Measurements from ENCODE around the gene MUC6. TPM values are rescaled to one million over a fixed set of nuclear protein-coding genes. Genes with fewer than 3 reads are reported as not detected.

The MUC6 gene
- total RNA-seq, 4 donors from 2014 or later: 0.43 to 3.5 TPM; not detected in 2

DNA sequence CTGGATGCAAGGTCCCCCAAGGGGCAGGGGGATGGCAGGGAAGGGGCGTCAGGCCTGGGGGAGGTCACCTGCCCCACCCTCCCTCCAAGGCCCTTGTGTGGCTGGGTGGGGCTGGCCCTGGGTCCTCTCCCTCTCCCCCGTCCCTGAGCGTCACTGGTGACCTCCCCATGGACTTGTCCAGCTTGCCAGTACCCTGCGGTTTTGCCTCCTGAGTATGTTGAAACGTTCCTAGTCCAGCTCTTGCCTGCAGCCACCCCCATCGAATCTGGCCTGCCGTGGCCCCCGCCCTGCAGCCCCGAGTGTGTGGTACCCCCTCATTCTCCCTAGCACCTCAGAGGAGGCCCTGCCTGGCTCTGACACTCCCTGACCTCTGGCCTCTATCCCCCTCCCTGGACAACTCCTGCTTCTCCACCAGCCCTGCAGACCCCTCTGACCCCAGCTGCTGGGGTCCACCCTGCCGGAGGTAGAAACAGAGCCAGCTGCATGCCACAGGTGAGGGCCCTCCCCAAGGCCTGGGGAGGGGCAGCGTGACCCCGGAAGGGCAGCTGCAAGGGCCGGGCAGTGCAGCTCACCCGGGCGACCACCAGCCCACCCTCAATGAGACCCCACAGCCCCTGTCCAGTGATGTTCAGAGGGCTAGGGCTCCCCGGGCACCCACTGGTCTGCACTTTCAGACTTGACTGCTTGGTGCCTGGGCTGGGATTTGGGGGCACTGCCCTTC lies 4.1 kb upstream of the MUC6 start:
- Histone ChIP-seq H3K4me1 (no peaks in the 10 kb centered on the region), H3K9me3 (no peaks in the 10 kb centered on the region), H3K27ac (no peak overlapping the region), H3K4me3 (no peak overlapping the region), H3K36me3 (no peaks in the 10 kb centered on the region), H3K27me3 (peaks cover 0 to 9% of the 10 kb centered on the region in 2 donors)
- TF ChIP-seq, protein P1, sequence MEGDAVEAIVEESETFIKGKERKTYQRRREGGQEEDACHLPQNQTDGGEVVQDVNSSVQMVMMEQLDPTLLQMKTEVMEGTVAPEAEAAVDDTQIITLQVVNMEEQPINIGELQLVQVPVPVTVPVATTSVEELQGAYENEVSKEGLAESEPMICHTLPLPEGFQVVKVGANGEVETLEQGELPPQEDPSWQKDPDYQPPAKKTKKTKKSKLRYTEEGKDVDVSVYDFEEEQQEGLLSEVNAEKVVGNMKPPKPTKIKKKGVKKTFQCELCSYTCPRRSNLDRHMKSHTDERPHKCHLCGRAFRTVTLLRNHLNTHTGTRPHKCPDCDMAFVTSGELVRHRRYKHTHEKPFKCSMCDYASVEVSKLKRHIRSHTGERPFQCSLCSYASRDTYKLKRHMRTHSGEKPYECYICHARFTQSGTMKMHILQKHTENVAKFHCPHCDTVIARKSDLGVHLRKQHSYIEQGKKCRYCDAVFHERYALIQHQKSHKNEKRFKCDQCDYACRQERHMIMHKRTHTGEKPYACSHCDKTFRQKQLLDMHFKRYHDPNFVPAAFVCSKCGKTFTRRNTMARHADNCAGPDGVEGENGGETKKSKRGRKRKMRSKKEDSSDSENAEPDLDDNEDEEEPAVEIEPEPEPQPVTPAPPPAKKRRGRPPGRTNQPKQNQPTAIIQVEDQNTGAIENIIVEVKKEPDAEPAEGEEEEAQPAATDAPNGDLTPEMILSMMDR (IDR thresholded peaks at IDR 0.05): no peak
- TF ChIP-seq POLR2A (IDR thresholded peaks at IDR 0.05): no peak
- intact Hi-C loops (cut with DNase I; ENCODE audit: low total_unique reads): no loop called here
- DNase-seq: no peak

DNA sequence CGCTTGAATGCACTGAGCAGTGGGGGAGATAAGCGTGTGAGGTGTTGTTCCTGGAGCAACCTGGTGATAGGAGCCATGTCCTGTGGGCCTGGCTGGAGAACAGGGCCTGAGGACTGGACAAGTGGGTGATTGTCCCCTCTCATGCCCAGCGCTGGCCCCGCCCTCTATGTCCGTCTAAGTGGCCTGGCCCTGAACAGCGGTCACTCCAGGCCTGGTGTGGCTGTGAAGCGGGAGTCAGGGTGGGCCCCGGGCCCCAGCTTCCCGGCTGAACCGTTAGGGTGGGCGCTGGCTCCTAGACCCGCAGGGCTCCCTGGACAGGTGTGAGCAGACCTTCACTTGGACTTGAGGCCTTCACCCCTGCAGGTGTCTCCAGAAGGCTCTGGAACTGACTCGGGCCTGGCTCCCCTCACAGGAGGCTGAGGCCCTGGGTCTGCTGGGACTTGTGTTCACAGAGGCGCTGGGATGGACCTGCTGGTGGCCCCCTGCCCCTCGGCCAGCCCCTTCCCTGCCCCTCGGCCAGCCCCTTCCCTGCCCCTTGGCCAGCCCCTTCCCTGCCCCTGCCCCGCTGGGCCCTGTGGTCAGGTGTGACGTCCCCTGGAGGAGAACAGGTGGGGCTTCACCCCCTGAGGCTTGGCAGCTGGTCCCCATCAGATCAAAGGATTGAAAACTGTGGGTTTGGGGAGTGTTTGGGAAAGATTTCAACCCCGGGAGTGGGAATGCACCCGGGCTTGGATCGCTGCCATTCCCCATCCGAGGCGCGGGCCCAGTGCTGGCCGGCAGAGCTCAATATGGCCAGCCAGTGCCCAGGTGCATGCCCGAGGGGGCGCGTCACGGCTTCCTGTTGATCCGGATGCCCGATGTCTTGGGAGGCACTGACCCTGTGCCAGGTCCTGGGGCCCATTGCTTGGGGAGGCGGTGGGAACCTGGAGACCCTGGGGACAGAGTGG lies 3.2 kb upstream of the MUC6 start:
- no peak for DNase-seq
- no peaks in the 10 kb centered on the region for H3K4me1 ChIP-seq
- no peak for TF ChIP-seq POLR2A (IDR thresholded peaks at IDR 0.05)
- TF ChIP-seq, protein P1 (IDR thresholded peaks at IDR 0.05): no peak
- no peaks in the 10 kb centered on the region for H3K36me3 ChIP-seq
- H3K9me3 ChIP-seq: no peaks in the 10 kb centered on the region
- no peak overlapping the region for H3K27ac ChIP-seq
- peaks cover 0 to 9% of the 10 kb centered on the region in 2 donors for H3K27me3 ChIP-seq
- no peak overlapping the region for H3K4me3 ChIP-seq
- intact Hi-C loops (cut with DNase I; ENCODE audit: low total_unique reads): no loop called here

DNA sequence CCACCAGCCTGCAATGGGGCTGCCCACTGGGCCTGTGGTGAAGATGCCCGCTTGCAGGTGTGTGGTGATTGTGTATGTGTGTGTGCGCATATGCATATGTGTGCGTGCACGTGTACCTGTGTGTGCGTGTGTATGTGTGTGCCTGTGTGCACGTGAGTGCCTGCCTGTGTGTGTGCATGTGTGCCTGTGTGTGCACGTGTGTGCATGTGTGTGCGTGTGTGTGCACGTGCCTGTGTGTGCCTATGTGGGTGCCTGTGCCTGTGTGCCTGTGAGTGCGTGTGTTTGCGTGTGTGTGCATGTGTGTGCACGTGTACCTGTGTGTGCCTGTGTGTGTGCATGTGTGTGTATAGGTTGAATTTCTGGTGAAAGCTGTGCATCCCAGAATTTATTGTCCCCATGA lies 2.4 kb upstream of the MUC6 start:
- Histone ChIP-seq H3K27ac (no peak overlapping the region), H3K36me3 (no peaks in the 10 kb centered on the region), H3K27me3 (peaks cover 0 to 9% of the 10 kb centered on the region in 2 donors), H3K9me3 (no peaks in the 10 kb centered on the region), H3K4me3 (no peak overlapping the region), H3K4me1 (no peaks in the 10 kb centered on the region)
- intact Hi-C loops (cut with DNase I; ENCODE audit: low total_unique reads): no loop called here
- DNase-seq: no peak
- TF ChIP-seq POLR2A (IDR thresholded peaks at IDR 0.05): no peak
- TF ChIP-seq, protein P1 (IDR thresholded peaks at IDR 0.05): no peak

DNA sequence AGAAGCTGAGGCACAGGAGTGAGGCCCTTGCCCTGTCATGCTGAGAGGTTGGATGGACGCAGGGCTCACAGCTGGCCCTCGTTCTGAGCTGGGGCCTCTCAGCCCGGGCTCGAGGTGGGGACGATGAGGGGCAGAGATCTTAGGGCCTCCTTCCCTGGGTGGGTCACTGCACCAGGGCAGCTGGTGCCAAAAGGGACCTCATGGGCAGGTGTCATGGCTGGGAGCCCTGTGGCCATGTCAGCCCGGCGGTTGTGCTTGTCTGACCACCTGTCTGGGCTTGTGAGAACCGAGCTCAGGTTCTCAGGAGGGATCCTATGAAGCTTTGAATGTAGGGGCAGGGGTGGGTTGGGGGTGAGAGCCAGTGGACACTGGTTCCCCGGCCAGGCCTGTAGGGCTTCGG lies 1.8 kb upstream of the MUC6 start:
- no peak for TF ChIP-seq POLR2A (IDR thresholded peaks at IDR 0.05)
- intact Hi-C loops (cut with DNase I; ENCODE audit: low total_unique reads): no loop called here
- Histone ChIP-seq H3K27me3 (peaks cover 0 to 9% of the 10 kb centered on the region in 2 donors), H3K4me1 (no peaks in the 10 kb centered on the region), H3K27ac (no peak overlapping the region), H3K36me3 (no peaks in the 10 kb centered on the region), H3K9me3 (no peaks in the 10 kb centered on the region), H3K4me3 (no peak overlapping the region)
- no peak for DNase-seq

DNA sequence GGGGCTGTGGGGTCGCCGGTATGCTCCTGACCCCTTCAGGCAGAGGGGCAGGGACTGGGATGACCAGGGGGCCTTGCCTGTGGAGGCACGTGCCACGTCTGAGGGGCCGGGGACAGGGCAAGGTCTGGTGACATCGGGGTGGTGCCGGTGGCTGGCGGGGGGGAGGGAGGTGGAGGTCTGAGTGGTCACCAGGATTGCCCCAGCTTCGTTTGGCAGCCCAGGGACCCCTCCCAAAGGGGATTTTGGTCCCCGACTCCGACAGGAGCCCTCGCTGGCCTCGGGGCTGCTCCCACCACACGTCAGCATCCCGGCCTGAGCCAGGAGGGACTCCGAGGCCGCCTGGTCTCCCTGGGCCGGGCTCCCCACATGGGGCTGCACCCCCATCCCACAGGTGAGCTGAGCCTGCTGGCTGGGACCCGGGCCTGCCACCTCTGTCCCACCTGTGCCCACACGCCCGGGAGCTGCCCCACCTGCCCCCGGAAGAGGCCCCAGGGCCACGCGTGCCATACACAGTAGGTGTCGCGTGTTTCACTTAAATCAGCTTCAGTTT lies 1.1 kb upstream of the MUC6 start:
- H3K27me3 ChIP-seq: peaks cover 0 to 9% of the 10 kb centered on the region in 2 donors
- TF ChIP-seq, protein P1 (IDR thresholded peaks at IDR 0.05): no peak
- no peak for TF ChIP-seq POLR2A (IDR thresholded peaks at IDR 0.05)

More for the DNA sequence above, 1.1 kb upstream of the MUC6 start:
- Histone ChIP-seq H3K27ac (no peak overlapping the region), H3K4me1 (no peaks in the 10 kb centered on the region), H3K36me3 (no peaks in the 10 kb centered on the region), H3K9me3 (no peaks in the 10 kb centered on the region), H3K4me3 (no peak overlapping the region)
- no peak for DNase-seq
- intact Hi-C loops (cut with DNase I; ENCODE audit: low total_unique reads): no loop called here

All from uterus (tissue), 4 donors.